Duodenal mucosa (tissue), 2 donors: ENCODE measurements around the gene OR4S2.

Experiments
- H3K27ac ChIP-seq: one replicate; pipeline ENCODE4 v1.7.0; 2013; ENCODE audit warnings: low read depth, low read length
- H3K27me3 ChIP-seq, 2 donors: one replicate each; pipeline ENCODE4 v1.7.0; 2013; ENCODE audit warnings: low read length in 2 of 2, control low read depth in 1 of 2; ENCODE audit not compliant: insufficient read depth in 2 of 2, control insufficient read depth in 1 of 2
- H3K36me3 ChIP-seq, 2 donors: one replicate each; pipeline ENCODE4 v1.7.0; 2013; ENCODE audit warnings: low read length in 2 of 2, control low read depth in 1 of 2; ENCODE audit not compliant: insufficient read depth in 2 of 2, control insufficient read depth in 1 of 2
- H3K4me1 ChIP-seq, 2 donors: one replicate each; pipeline ENCODE4 v1.7.0; 2013; ENCODE audit warnings: low read length in 2 of 2, control low read depth in 1 of 2; ENCODE audit not compliant: insufficient read depth in 2 of 2, control insufficient read depth in 1 of 2
- H3K4me3 ChIP-seq, 2 donors: one replicate each; pipeline ENCODE4 v1.7.0; 2013; ENCODE audit warnings: low read length in 2 of 2, low read depth in 1 of 2
- H3K9ac ChIP-seq, 2 donors: one replicate each; pipeline ENCODE4 v1.7.0; 2013; ENCODE audit warnings: low read length in 2 of 2, low read depth in 1 of 2
- H3K9me3 ChIP-seq, 2 donors: one replicate each; pipeline ENCODE4 v1.7.0; 2013; ENCODE audit warnings: low read length in 2 of 2, control low read depth in 1 of 2; ENCODE audit not compliant: control insufficient read depth in 1 of 2

Gene OR4S2, protein sequence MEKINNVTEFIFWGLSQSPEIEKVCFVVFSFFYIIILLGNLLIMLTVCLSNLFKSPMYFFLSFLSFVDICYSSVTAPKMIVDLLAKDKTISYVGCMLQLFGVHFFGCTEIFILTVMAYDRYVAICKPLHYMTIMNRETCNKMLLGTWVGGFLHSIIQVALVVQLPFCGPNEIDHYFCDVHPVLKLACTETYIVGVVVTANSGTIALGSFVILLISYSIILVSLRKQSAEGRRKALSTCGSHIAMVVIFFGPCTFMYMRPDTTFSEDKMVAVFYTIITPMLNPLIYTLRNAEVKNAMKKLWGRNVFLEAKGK

DNA sequence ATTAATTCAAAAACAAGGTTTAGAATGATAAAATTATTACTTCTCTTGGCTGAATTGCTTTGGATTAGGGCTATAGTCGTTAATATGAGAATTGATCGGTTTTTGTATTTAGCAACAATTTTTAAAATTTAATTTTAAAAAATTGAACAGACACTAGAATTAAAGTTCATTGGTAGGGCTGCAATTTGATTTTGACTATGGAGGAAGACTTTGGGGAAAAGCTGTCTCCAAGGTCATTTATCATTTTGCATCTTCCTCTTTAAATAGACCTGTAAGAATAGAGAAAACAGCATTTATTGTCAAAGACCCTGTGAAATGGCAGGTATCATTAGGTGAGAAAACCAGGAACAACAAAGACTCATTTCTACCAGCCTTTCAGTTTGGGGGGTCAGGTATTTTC lies at the start of gene OR4S2:
Gene OR4S2 (plus strand): TSS at position 301 of the 400 bp plus-strand sequence. CDS start 2,577 bp downstream, outside the sequence.
- Histone ChIP-seq H3K4me3 (no peak within 1 kb of the TSS), H3K4me1 (no peaks in the 10 kb centered on the region), H3K9ac (no peak within 1 kb of the TSS), H3K27me3 (no peaks in the 10 kb centered on the region), H3K36me3 (no peaks in the 10 kb centered on the region), H3K9me3 (peaks cover 11 to 19% of the 10 kb centered on the region in 2 donors), H3K27ac (no peak within 1 kb of the TSS)

DNA sequence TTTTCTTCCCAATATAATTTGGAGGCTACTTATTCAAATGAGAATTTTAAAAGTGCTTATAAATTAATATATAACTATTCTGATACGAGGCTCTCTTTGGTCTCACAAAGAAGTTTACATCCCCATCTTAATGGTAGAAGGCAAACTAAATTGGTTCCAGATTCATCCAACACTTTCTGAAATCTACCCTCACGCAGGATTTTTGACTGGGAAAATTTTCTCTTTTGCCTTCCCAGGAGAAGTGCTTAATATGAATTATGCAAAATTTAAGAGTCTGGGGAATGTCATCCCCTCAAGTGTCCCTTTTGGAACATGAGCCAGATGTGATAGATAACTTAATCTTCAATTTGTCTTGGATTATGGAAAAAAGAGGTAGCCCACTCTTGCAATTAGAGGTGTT lies 40.6 kb upstream of the OR4S2 start, which contains the start of gene OR4C11:
Gene OR4C11 (minus strand): TSS at position 101 of the 400 bp plus-strand sequence. CDS start 3,272 bp downstream, outside the sequence.
- Histone ChIP-seq H3K36me3 (no peaks in the 10 kb centered on the region), H3K27me3 (no peaks in the 10 kb centered on the region), H3K4me1 (no peaks in the 10 kb centered on the region), H3K9ac (no peak within 1 kb of the TSS), H3K9me3 (peaks cover 0 to 22% of the 10 kb centered on the region in 2 donors), H3K4me3 (no peak within 1 kb of the TSS), H3K27ac (no peak within 1 kb of the TSS)

DNA sequence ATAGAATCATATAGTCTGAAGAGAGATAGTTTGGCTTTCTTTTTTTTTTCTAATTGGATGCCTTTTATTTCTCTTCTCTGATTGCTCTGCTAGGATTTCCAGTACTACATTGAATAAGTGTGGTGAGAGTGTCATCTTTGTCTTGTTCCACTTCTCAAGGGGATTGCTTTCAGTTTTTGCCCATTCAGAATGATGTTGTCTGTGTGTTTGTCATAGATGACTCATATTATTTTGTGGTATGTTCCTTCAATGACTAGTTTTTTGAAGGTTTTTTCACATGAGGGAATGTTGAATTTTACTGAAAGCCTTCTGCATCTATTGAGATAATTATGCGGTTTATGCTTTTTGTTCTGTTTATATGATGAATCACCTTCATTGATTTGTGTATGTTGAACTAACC lies 23.6 kb upstream of the OR4S2 start:
- Histone ChIP-seq H3K9ac (no peak overlapping the region), H3K4me1 (no peaks in the 10 kb centered on the region), H3K9me3 (peaks cover 13 to 41% of the 10 kb centered on the region in 2 donors), H3K36me3 (no peaks in the 10 kb centered on the region), H3K4me3 (no peak overlapping the region), H3K27ac (no peak overlapping the region), H3K27me3 (no peaks in the 10 kb centered on the region)

DNA sequence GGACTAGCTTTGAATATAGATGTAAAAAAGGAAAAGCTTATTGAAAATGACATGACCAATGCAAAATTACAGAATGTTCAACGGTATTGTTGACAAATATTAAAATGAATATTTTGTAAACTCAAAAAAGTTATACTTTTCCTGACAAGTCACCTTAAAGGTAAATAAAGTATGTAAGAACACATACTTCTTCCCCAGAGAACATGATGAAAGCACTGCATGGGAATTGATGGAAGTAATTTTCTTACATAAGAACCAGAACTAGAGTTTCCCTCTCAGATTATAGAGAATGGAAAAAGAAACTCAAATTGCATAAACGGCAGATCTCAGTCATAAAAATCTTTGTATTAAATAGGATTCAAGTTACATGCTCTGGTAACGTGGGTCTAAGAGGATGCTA lies 13.3 kb upstream of the OR4S2 start, which contains the start of gene OR4P4:
Gene OR4P4 (plus strand): TSS at position 301 of the 400 bp plus-strand sequence.
- Histone ChIP-seq H3K36me3 (no peaks in the 10 kb centered on the region), H3K4me3 (no peak within 1 kb of the TSS), H3K27ac (no peak within 1 kb of the TSS), H3K27me3 (no peaks in the 10 kb centered on the region), H3K9me3 (peaks cover 0 to 9% of the 10 kb centered on the region in 2 donors), H3K9ac (no peak within 1 kb of the TSS), H3K4me1 (no peaks in the 10 kb centered on the region)

DNA sequence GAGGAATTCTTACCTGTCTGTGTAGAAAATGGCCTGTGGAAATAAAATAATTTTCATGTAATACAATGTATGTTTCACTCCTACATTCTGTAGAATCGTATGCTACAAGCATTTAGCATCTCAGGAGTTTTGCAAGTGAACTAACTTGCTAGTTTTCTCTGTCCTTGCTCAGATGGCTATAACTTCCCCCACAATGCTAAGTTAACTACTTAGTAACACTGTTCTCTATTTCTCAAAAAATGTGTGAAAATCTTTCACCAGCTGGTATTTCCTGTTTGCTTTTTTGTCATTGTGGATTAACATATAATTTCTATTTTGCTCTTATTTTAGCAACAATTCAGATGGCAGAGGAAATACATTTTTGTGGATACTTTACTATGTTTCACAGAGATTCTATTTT lies 4.4 kb downstream of the OR4S2 start:
- no peak overlapping the region for H3K9ac ChIP-seq
- no peak overlapping the region for H3K27ac ChIP-seq
- no peak overlapping the region for H3K4me3 ChIP-seq
- peaks cover 9 to 10% of the 10 kb centered on the region in 2 donors for H3K9me3 ChIP-seq
- H3K4me1 ChIP-seq, result no peaks in the 10 kb centered on the region
- no peaks in the 10 kb centered on the region for H3K27me3 ChIP-seq
- no peaks in the 10 kb centered on the region for H3K36me3 ChIP-seq

- Histone ChIP-seq H3K4me1 (no peaks in the 10 kb centered on the region), H3K27ac (no peak overlapping the region), H3K9ac (no peak overlapping the region), H3K9me3 (peaks cover 9 to 11% of the 10 kb centered on the region in 2 donors), H3K27me3 (no peaks in the 10 kb centered on the region), H3K4me3 (no peak overlapping the region), H3K36me3 (no peaks in the 10 kb centered on the region)
Observed at GRCh38 chr11:55655096-55655495, 7.0 kb downstream of the OR4S2 start.

DNA sequence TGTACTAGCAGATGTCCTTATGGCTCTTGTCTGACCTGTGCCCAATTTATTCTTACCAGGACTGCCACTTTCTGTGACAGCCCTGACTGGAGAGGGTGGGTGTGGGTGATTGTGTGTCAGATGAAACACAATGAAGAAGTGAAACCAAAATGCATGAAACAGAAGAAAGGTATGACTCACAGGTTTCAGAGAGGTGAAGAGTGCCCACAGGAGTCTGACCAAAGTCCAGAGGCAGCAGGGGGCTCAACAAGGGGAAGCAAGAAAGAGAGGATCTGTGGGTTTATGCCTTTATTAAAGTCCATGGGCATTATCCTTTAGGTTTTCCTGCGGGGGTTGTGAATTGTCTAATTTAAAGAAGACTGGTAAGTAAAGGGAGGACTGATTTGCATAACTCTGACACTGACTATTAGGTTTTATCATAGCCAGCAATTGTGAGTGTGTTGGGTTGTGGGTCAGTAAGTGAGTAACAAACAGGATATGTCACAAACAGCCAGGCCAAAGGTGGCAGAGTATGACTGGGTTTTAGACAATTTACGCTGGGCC lies 10.0 kb downstream of the OR4S2 start:
- H3K36me3 ChIP-seq, result no peaks in the 10 kb centered on the region
- H3K27ac ChIP-seq, result no peak overlapping the region
- H3K4me1 ChIP-seq, result no peaks in the 10 kb centered on the region
- no peak overlapping the region for H3K4me3 ChIP-seq
- H3K9me3 ChIP-seq, result peaks cover 10 to 12% of the 10 kb centered on the region in 2 donors
- no peaks in the 10 kb centered on the region for H3K27me3 ChIP-seq
- H3K9ac ChIP-seq, result no peak overlapping the region

DNA sequence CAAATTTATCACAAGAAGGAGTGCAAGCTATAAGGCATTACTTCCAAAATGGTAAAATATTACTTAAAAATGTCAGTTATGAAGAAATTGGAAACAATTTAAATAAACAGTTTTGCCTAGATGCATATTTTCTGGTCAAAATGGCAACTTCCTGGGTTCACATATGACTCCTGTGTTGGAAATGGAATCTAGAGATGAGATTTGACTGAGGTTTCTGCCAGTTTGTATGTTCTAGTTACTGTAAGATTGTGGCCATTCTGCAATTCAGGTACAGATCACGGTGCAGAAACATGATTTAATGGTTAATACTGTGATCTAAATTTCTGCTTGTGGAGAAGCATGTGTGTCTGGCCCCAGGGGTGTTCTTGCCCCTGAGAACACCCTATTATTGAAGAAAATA lies 10.5 kb downstream of the OR4S2 start:
- H3K4me1 ChIP-seq, result no peaks in the 10 kb centered on the region
- no peaks in the 10 kb centered on the region for H3K27me3 ChIP-seq
- no peak overlapping the region for H3K9ac ChIP-seq
- H3K4me3 ChIP-seq, result no peak overlapping the region
- H3K27ac ChIP-seq, result no peak overlapping the region
- peaks cover 13 to 16% of the 10 kb centered on the region in 2 donors for H3K9me3 ChIP-seq
- H3K36me3 ChIP-seq, result no peaks in the 10 kb centered on the region

DNA sequence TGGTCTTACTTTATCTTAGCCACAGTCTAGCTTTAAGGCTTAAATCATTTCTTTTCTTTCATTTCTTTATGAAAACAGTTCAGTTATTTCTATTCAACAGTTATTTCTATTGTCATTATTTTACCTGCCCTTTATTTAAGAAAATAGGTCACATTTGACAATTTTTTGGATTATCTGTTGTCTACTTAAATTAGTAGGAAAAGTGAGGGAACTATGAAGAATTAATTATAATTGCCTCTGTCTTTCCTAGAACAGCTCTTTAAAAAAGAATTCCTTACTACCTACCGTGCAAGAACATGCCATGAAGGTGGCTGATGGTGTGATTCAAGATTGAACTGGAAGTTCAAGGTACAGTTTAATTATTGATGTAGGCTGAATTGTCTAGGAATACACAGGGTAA lies 13.8 kb downstream of the OR4S2 start, which contains the start of gene OR4C6:
Gene OR4C6 (plus strand): TSS at position 301 of the 400 bp plus-strand sequence. CDS start 2,966 bp downstream, outside the sequence.
- Histone ChIP-seq H3K9me3 (peaks cover 16% of the 10 kb centered on the region in 2 donors), H3K4me1 (no peaks in the 10 kb centered on the region), H3K36me3 (no peaks in the 10 kb centered on the region), H3K27me3 (no peaks in the 10 kb centered on the region), H3K27ac (no peak within 1 kb of the TSS), H3K4me3 (no peak within 1 kb of the TSS), H3K9ac (no peak within 1 kb of the TSS)

DNA sequence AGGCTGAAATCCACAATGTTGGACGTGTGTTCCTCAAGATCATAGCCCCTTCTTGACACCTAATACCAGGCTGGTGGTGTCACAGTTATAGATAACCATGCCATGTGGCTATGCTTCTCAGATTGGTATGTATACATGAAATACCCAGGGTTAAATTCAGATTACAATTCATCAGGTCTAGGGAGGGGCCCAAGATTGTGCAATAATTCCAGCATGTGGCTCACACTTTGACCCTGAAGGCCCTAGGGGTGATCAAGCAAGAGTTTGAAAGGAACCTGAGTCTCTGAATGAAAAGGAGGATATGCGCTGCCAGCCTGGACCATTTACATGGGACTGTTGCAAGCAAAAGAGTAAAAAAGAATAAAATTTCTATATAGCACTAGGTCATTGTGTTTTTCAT lies 21.2 kb downstream of the OR4S2 start:
- Histone ChIP-seq H3K9ac (no peak overlapping the region), H3K27me3 (no peaks in the 10 kb centered on the region), H3K4me1 (no peaks in the 10 kb centered on the region), H3K27ac (no peak overlapping the region), H3K4me3 (no peak overlapping the region), H3K9me3 (peaks cover 7 to 8% of the 10 kb centered on the region in 2 donors), H3K36me3 (no peaks in the 10 kb centered on the region)
